H1 (cell line): ENCODE measurements around the gene CNDP1. TPM values are rescaled to one million over a fixed set of nuclear protein-coding genes. Genes with fewer than 3 reads are reported as not detected.

ENCODE experiments used
- CTCF ChIA-PET: fragments of 300-600 bp; sonication (Branson Sonifier 250); formaldehyde crosslinking; loops from one replicate; lab custom pipeline; 2021; ENCODE audit not compliant: partially characterized antibody; lab: Charles Lee
- POLR2A ChIA-PET: fragments of 300-600 bp; sonication (Branson Sonifier 250); formaldehyde crosslinking; loops from one replicate; lab custom pipeline; 2021; ENCODE audit warnings: inconsistent platforms; ENCODE audit not compliant: partially characterized antibody; lab: Charles Lee
- DNase-seq, 2 experiments: peaks; one replicate each; pipeline versions ENCODE4 v3.0.0 to v3.0.0-alpha.2; 2010 to 2022; ENCODE audit warnings: low spot score in 2 of 2, low read depth in 1 of 2, mixed read lengths in 1 of 2
- FAIRE-seq: peaks from 2 replicates; lab custom pipeline; 2011; peaks lifted over from hg19 to GRCh38; lab: Jason Lieb, UNC
- H2AFZ ChIP-seq: 2 replicates; pipeline ENCODE4 v1.8.1; 2012; ENCODE audit warnings: low read length, inconsistent platforms
- H2AK5ac ChIP-seq: 2 replicates; pipeline ENCODE4 v1.6.1; 2013; ENCODE audit warnings: low read depth, low read length
- H2BK120ac ChIP-seq: replicated peaks from 2 replicates; pipeline ENCODE3; 2013; ENCODE audit warnings: low read depth, low read length, inconsistent platforms
- H2BK12ac ChIP-seq: 2 replicates; pipeline ENCODE4 v1.6.1; 2013; ENCODE audit warnings: low read depth, low read length
- H2BK15ac ChIP-seq: 2 replicates; pipeline ENCODE4 v1.6.1; 2013; ENCODE audit warnings: low read length
- H2BK20ac ChIP-seq: 2 replicates; pipeline ENCODE4 v1.6.1; 2013; ENCODE audit warnings: low read length
- H2BK5ac ChIP-seq: 2 replicates; pipeline ENCODE4 v1.6.1; 2013; ENCODE audit warnings: low read depth, low read length
- H3K14ac ChIP-seq: 2 replicates; pipeline ENCODE4 v1.6.1; 2013; ENCODE audit warnings: inconsistent platforms; ENCODE audit not compliant: insufficient read length
- H3K18ac ChIP-seq: 2 replicates; pipeline ENCODE4 v1.6.1; 2013; ENCODE audit warnings: low read length; ENCODE audit errors: extremely low read depth
- H3K23ac ChIP-seq: 2 replicates; pipeline ENCODE4 v1.6.1; 2013; ENCODE audit warnings: inconsistent platforms; ENCODE audit not compliant: insufficient read length
- H3K23me2 ChIP-seq: 2 replicates; pipeline ENCODE4 v1.6.1; 2013; ENCODE audit warnings: low read depth, low read length
- H3K27ac ChIP-seq: 2 replicates; pipeline ENCODE4 v1.6.1; 2011; ENCODE audit warnings: low read depth, low read length, inconsistent platforms
- H3K27me3 ChIP-seq, 4 experiments: replicated peaks in 1 of 4; 1 replicate in 1 of 4; 2 replicates in 3 of 4; pipeline versions ENCODE4 v1.6.1 to v1.8.1; 2011 to 2013; ENCODE audit warnings: low read length in 3 of 4, mild to moderate bottlenecking in 3 of 4, inconsistent platforms in 2 of 4, mixed read lengths in 2 of 4, moderate library complexity in 1 of 4; ENCODE audit not compliant: control insufficient read depth in 3 of 4, insufficient read depth in 3 of 4; ENCODE audit errors: extremely low read depth in 1 of 4
- H3K36me3 ChIP-seq, 4 experiments: 2 replicates each; pipeline versions ENCODE4 v1.6.1 to v1.8.1; 2011 to 2013; ENCODE audit warnings: mild to moderate bottlenecking in 4 of 4, low read length in 3 of 4, moderate library complexity in 2 of 4, control low read depth in 1 of 4, inconsistent platforms in 1 of 4; ENCODE audit not compliant: insufficient read depth in 4 of 4, control insufficient read depth in 2 of 4
- H3K4ac ChIP-seq: replicated peaks from 2 replicates; pipeline ENCODE3; 2013; ENCODE audit warnings: low read length, low read depth, mixed read lengths, inconsistent platforms; ENCODE audit not compliant: insufficient read length
- H3K4me1 ChIP-seq, 4 experiments: replicated peaks in 1 of 4; 1 replicate in 1 of 4; 2 replicates in 3 of 4; pipeline versions ENCODE4 v1.6.1 to v1.8.1; 2011 to 2013; ENCODE audit warnings: low read length in 3 of 4, inconsistent platforms in 2 of 4, mixed read lengths in 1 of 4; ENCODE audit not compliant: insufficient read depth in 4 of 4, control insufficient read depth in 3 of 4
- H3K4me2 ChIP-seq, 2 experiments: 2 replicates each; pipeline versions ENCODE4 v1.6.1 to v1.8.1; 2011 to 2013; ENCODE audit warnings: low read depth in 2 of 2, low read length in 2 of 2, control low read depth in 1 of 2, inconsistent platforms in 1 of 2, mild to moderate bottlenecking in 1 of 2; ENCODE audit not compliant: insufficient read depth in 1 of 2
- H3K4me3 ChIP-seq, 4 experiments: fragments of 200-600, 300-600 bp in 1 of 4; sonication (generic), shearing (Covaris generic), sonication (Bioruptor Twin) in 1 of 4; 2 replicates each; pipeline versions ENCODE4 v1.5.1 to v1.8.1; 2011 to 2016; ENCODE audit warnings: low read length in 4 of 4, low read depth in 3 of 4, control low read depth in 2 of 4, inconsistent platforms in 2 of 4, mild to moderate bottlenecking in 2 of 4, mixed read lengths in 1 of 4, moderate library complexity in 1 of 4; ENCODE audit not compliant: insufficient read depth in 2 of 4; ENCODE audit errors: extremely low read depth in 1 of 4
- H3K56ac ChIP-seq: replicated peaks from 2 replicates; pipeline ENCODE3; 2013; ENCODE audit warnings: low read depth, mild to moderate bottlenecking, mixed read lengths, low read length, inconsistent platforms; ENCODE audit not compliant: insufficient read length
- H3K79me1 ChIP-seq: 2 replicates; pipeline ENCODE4 v1.6.1; 2013; ENCODE audit warnings: low read depth, low read length, control low read depth
- H3K79me2 ChIP-seq, 2 experiments: 2 replicates each; pipeline versions ENCODE4 v1.6.1 to v1.8.1; 2012 to 2013; ENCODE audit warnings: low read length in 2 of 2, mild to moderate bottlenecking in 2 of 2, inconsistent platforms in 1 of 2; ENCODE audit not compliant: insufficient read depth in 2 of 2, control insufficient read depth in 1 of 2
- H3K9ac ChIP-seq, 4 experiments: replicated peaks in 1 of 4; 1 replicate in 1 of 4; 2 replicates in 3 of 4; pipeline versions ENCODE4 v1.6.1 to v1.8.1; 2011 to 2013; ENCODE audit warnings: low read depth in 3 of 4, low read length in 3 of 4, control low read depth in 2 of 4, mild to moderate bottlenecking in 2 of 4, moderate library complexity in 2 of 4, inconsistent platforms in 1 of 4; ENCODE audit errors: extremely low read depth in 1 of 4
- H3K9me3 ChIP-seq, 2 experiments: 2 replicates each; pipeline versions ENCODE4 v1.6.1 to v1.8.1; 2012 to 2013; ENCODE audit warnings: mild to moderate bottlenecking in 2 of 2, moderate library complexity in 2 of 2, control low read depth in 1 of 2, inconsistent platforms in 1 of 2, low read depth in 1 of 2, low read length in 1 of 2, mixed read lengths in 1 of 2; ENCODE audit not compliant: insufficient read depth in 2 of 2
- H4K20me1 ChIP-seq, 2 experiments: replicated peaks in 1 of 2; 2 replicates each; pipeline versions ENCODE3 to v1.8.1; 2011 to 2013; ENCODE audit warnings: inconsistent platforms in 2 of 2, low read length in 2 of 2, mild to moderate bottlenecking in 1 of 2; ENCODE audit not compliant: insufficient read depth in 2 of 2, control insufficient read depth in 1 of 2
- H4K5ac ChIP-seq: 2 replicates; pipeline ENCODE4 v1.6.1; 2013; ENCODE audit warnings: low read length, low read depth, mixed read lengths, inconsistent platforms; ENCODE audit not compliant: insufficient read length
- H4K8ac ChIP-seq: 2 replicates; pipeline ENCODE4 v1.8.0; 2013; ENCODE audit warnings: mild to moderate bottlenecking, moderate library complexity, low read length, inconsistent platforms; ENCODE audit not compliant: insufficient read depth; ENCODE audit errors: extremely low read depth
- H4K91ac ChIP-seq: replicated peaks from 2 replicates; pipeline ENCODE3; 2013; ENCODE audit warnings: low read length, mixed read lengths, inconsistent platforms; ENCODE audit not compliant: insufficient read length
- ASH2L ChIP-seq: fragments of 200-600, 300-600 bp; sonication (generic); IDR thresholded peaks from one replicate; pipeline ENCODE4 v1.7.1; 2017; ENCODE audit warnings: low read length
- TBP ChIP-seq: IDR thresholded peaks from 2 replicates; pipeline ENCODE4 v1.6.1; 2011; ENCODE audit warnings: low read depth, low read length, improper control_type of control experiment
- WGBS, 2 experiments: shearing (Covaris generic) in 1 of 2; methylation state at CpG; one replicate each; pipeline versions ENCODE4 v1.1.6 to v1.1.7; 2013 to 2015; ENCODE audit warnings: low lambda C conversion rate in 2 of 2, mixed read lengths in 2 of 2, inconsistent platforms in 1 of 2, low coverage in 1 of 2, missing lambda C conversion rate in 1 of 2; ENCODE audit not compliant: insufficient replicate concordance in 2 of 2, insufficient coverage in 1 of 2, insufficient read length in 1 of 2; ENCODE audit errors: extremely low coverage in 1 of 2, missing lambda C conversion rate in 1 of 2; 5-methylcytosine and 5-hydroxymethylcytosine counted together
- polyA plus RNA-seq, 7 experiments: library from polyadenylated mRNA; depleted of rRNA in 3 of 7; stranded (reverse) in 5 of 7; unstranded in 2 of 7; fragments of >200 nt in 5 of 7; fragments of 200-250 nt in 2 of 7; gene quantifications; 1 replicate in 5 of 7; 2 replicates in 1 of 7; 4 replicates in 1 of 7; pipeline versions ENCODE4 v1.2.1 to v1.2.3, GENCODE V29; 2011 to 2013; ENCODE audit warnings: missing spikeins in 2 of 7, mixed read lengths in 2 of 7
- total RNA-seq: library from RNA; stranded (reverse); fragmentation: NEBNext Ultra II Directional; extraction: Animal tissue kit (Norgen Biotek cat#: 25700); gene quantifications from 2 replicates; pipeline ENCODE4 v1.2.1, GENCODE V29; 2021

Gene CNDP1
- total and polyA plus RNA-seq, 2 of the 8 experiments (the other 6 are each of a cell fraction or from before 2014, with no cell fraction given): 0.09 TPM; not detected in 1

- no peak for FAIRE-seq
- Histone ChIP-seq H3K4me2 (no peak overlapping the region), H3K56ac (no peak overlapping the region)
Measured at GRCh38 chr18:74631623-74632350, 97.5 kb downstream of the CNDP1 start.

More at GRCh38 chr18:74631623-74632350, 97.5 kb downstream of the CNDP1 start:
- TF ChIP-seq TBP: no peak
- TF ChIP-seq ASH2L: no peak
- H2BK120ac ChIP-seq: no peak overlapping the region
- no peak overlapping the region for H3K9ac ChIP-seq
- H3K27ac ChIP-seq: no peak overlapping the region
- ChIA-PET CTCF (interaction anchor here (0.7 kb wide), 1 partner anchor 22 kb away, joined by 3 read pairs; no protein-coding TSS in a partner anchor), POLR2A (no interaction called here)
- no peak overlapping the region for H4K91ac ChIP-seq
- no peak overlapping the region for H3K14ac ChIP-seq
- H3K23ac ChIP-seq: no peak overlapping the region
- no peak for DNase-seq
- H3K18ac ChIP-seq: no peak overlapping the region
- peaks cover 0 to 5% (median 0%) of the 10 kb centered on the region in 4 experiments; a peak in 1 of 7 replicates for H3K4me1 ChIP-seq
- no peak overlapping the region for H2AFZ ChIP-seq
- H3K36me3 ChIP-seq: no peaks in the 10 kb centered on the region
- H3K27me3 ChIP-seq: no peaks in the 10 kb centered on the region
- H3K9me3 ChIP-seq: no peaks in the 10 kb centered on the region
- H2BK20ac ChIP-seq: no peak overlapping the region
- no peaks in the 10 kb centered on the region for H4K20me1 ChIP-seq
- no peak overlapping the region for H3K4ac ChIP-seq
- H4K8ac ChIP-seq: no peak overlapping the region
- no peaks in the 10 kb centered on the region for H3K23me2 ChIP-seq
- no peak overlapping the region for H4K5ac ChIP-seq
- 93% methylated on average over 13 of the region's 13 CpGs; no CpG with 5 or more reads in 1 of the 2 experiments for WGBS, 2 experiments
- no peak overlapping the region for H2BK12ac ChIP-seq
- no peak overlapping the region for H2BK5ac ChIP-seq
- no peak overlapping the region for H3K4me3 ChIP-seq
- peaks cover 0 to 2% of the 10 kb centered on the region in 2 experiments; a peak in 1 of 4 replicates for H3K79me2 ChIP-seq
- no peak overlapping the region for H2AK5ac ChIP-seq
- no peak overlapping the region for H2BK15ac ChIP-seq
- H3K79me1 ChIP-seq: no peaks in the 10 kb centered on the region
